HS-27A (cell line): ENCODE data around the gene CGRRF1.

Experiments used
- DNase-seq: peaks from one replicate; pipeline ENCODE4 v3.0.0-alpha.2; 2012; ENCODE audit warnings: low read depth, missing footprints

The CGRRF1 gene

DNA sequence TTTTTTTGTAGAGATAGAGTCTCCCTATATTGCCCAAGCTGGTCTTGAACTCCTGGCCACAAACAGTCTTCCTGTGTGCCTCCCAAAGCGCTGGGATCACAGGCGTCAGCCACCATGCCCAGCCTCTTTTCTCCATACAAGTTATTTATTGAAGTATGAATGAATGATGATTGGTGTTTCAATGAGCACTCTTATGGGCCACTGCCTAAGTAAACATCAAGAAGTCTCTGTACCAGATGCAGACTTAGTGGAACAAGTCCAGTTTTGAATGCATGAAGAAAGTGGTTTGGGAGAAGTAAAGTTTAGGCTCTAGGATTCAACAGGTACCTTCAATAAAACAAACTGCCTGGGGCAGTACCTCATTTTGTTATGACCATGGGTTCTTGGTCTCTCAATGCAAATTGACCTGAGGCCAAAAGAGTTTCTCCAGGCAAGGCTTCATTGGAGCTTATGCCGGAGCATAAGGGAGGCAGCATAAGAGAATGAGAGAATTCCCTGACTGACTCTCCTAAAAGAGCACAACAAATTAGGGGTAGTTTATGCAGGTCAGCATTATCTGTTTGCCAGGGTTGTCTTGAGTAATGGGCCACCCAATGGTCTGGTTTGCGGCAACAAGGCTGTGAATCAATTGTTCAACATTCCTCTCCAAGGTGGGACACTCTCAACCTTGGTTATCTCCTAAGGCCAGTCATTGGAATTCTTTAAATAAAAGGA lies 19.8 kb upstream of the CGRRF1 start:
- DNase-seq: no peak

DNA sequence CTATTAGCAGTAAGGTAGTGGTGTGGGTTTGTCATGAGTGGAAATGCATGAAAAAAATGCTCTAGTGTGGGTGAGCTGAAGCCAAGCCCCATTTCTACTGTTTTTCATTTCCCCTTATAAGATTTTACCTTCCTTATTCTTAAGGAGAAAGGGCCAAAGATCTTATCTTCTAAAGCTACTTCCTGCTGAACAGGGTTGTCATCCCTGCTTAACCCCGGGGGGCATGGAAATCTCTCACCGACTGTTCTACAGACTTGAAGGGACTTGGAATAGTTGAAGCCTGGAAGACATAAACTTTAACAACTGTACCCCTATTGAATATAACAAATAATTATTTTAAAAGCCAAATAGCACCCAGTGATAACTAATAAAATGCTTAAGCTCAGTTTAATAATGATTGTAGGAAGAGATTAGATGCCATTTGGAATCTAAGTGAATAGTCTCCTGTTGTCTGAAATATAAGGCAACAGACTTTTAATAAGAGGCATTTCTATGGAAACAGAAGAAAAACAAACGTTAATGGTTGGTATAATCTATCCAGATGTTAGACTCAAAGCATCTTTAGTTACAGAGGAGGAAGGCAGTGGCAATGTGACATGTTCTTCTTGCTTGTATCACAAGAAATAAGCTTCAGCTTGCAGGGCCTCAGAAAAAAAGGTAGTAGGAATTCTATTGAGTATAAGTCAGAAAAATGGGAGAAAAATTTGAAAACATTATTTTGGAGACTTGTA lies 19.1 kb upstream of the CGRRF1 start:
- DNase-seq: no peak

DNA sequence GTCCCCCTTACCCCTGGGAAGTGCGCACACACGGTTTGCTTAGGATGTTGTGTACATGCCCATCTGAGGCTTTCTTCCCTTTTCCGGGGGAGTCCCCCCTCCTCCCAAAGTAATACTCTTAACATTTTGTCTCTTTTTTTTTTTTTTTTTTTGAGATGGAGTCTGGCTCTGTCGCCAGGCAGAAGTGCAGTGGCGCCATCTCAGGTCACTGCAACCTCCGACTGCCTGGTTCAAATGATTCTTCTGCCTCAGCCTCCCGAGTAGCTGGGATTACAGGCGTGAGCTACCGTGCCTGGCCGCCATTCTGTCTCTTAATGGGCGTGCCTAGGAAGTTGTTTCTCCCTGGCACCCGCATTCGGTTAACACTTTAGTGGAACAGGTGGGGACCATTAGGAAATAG lies 16.4 kb upstream of the CGRRF1 start:
- no peak for DNase-seq

DNA sequence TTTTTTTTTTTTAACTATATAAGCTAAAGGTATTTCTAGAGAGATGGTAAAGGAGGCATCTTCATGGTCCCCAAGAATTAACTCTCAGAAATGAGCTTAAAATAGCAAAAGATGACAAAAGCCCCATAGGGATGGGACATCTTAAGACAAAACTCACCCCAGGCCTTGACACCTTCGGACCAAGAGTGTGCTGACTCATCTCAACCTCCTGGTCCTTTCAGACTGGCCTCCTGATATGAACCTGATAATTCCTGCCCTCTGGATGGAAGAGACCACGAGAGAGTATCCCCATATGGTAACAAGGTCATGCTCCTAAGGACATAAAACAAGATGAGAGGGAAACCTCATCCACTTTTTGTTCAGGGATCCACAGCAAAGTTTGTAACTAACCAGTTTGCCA lies 12.5 kb upstream of the CGRRF1 start:
- DNase-seq: no peak

DNA sequence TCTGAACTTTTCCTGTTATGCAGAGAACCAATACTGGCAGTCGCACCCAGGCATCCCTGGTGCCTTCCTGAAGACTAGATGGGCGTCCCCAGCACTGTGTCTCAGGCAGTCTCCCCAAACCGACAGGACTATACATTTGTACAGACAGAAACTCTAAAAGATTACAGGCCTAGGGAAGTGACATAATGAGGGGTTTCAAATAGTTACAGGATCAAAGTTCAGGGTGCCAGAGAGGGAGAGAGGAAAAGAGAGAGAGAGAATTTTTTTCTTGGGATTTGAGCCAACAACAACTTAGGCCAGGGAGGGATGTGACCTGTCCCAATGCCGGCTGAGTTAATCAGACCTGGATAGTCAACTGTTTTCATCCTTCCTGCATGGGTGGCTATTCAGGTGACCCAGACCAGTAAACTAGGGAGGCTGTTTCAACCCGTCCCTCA lies 11.6 kb upstream of the CGRRF1 start:
- DNase-seq: no peak

DNA sequence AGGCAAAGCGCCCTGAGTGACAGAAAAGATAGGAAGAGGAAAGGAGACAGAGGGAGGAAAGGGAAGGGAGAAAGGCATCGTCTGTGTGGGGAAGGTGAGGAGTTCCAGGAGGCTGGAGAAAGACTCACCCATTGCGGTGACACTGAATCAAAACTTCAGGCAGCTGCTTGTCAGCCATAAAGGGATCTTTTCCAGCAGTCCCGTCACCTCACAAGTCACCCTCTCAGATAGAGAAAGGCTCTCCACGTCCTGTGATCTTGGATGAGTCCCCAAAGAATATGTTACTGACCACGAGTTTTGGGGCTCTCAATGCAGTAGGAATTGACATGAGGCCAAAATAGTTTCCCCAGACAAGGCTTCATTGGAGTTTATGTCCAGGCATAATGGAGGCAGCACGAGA lies 11.1 kb upstream of the CGRRF1 start:
- no peak for DNase-seq

DNA sequence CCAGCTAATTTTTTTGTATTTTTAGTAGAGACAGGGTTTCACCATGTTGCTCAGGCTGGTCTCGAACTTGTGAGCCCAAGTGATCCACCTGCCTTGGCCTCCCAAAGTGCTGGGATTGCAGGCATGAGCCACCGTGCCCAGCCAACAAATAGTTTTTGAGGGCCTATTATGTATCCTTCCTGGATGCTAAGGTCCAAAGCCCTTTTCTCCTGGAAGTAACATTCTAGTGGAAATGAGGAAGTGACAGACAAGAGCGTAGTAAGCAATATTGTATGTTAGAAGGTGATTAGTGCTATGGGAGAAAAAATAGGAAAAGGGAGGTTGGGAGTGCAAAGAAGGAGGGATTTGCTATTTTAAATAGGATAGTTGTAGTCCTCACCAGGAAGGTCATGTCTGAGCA lies 9.0 kb upstream of the CGRRF1 start:
- no peak for DNase-seq

DNA sequence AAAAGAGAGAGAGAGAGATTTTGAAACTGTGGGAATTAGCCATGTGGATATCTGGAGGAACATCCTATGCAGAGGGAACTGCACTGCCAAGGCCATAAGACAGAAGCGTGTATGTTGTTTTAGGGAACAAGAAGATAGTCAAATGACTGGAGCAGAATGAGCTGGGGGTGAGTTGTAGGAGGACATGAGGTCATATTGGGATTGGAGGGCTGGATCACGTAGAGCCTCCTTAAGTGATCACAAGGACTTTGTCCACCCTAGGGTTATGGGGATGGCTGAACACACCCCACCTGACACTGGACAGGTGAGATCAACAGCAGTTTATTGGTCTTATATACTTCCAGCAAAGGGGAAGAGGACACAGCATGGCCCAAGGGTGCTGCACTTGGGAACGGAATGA lies 8.2 kb upstream of the CGRRF1 start:
- DNase-seq: no peak

DNA sequence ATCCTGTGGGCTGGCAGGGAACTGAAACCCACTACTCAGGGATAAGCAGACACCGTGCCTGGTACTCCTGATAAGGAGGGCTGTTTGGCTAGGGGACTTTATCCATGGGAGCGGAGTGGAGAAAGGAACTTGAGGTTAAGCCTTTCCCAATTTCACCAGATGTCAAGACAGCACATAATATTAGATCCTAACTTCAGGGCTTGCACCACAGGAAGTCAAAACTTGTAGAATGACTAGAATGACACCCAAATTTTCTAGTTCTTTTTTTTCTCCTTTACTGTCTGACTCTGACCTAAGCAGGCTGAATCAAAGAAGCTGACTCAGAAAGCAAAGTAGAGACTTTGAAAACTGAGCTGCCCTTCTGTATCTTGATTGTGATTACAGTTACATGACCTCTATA lies 7.1 kb upstream of the CGRRF1 start:
- DNase-seq: no peak

DNA sequence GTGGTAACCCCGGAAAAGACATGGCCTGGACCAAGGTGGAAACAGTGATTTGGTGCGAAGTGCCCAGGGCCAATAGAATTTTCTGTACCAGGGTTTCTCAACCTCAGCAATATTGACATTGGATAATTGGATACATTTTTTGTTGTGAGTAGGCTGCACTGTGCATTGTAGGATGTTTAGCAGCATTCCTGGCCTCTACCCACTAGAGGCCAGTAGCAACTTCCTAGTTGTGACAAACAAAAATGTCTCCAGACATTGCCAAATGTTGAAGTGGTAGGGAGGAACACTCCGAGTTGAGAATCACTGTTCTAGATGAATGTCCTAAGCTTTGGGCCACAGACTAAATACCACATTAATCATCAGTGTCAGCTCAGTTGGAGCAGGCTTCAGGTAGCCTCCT lies 6.2 kb upstream of the CGRRF1 start:
- no peak for DNase-seq

DNA sequence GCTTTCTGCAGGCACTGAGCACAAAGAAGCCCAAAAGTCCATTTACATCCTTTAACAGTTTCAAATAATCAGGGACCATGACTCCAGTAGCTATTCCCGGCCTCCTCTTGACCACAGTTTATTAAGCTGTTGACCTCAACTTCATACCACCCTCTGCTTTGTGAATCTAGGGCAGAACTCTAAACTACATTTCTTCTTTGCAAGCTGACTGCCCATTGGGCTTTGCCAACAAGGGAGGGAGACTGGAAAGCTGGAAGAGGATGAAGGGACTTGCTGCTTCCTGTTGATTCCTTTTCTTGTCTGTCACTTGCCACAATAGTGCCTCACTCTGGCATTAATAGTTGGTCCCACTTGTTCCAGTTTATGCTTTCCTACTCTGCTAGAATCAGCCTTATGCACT lies 2.7 kb downstream of the CGRRF1 start:
- DNase-seq: no peak

DNA sequence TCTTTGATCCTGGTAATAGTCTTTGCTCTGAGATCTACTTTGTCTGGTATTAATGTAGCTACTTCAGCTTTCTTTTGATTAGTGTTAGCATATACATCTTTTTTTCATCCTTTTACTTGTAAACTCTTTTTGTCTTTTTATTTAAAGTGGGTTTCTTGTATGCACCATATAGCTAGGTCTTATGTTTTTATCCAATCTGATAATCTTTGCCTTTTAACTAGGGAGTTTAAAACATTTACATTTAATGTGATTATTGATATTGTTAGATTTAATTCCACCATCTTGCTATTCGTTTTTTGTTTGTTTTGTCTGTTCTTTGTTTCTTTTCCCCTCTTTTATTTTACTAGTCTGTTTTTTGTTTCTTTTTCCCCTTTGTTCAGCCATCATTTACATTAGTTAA lies 6.0 kb downstream of the CGRRF1 start:
- DNase-seq: no peak

DNA sequence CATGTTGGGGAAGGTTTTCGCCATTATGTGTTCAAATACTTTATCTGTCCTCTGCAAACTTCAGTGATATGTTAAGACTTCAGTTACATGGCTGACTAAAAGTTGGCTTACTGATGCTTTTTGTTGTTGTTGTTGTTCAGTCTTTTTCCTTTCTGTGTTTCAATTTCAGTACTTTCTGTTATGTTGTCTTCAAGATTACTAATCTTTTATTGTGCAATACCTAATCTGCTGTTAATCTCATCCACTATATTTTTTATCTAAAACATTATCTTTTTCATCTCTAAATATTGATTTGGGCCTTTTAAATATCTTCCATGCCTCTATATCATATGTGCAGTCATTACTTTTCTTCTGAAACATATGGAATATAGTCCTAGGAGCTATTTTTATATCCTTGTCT lies 7.0 kb downstream of the CGRRF1 start:
- DNase-seq: no peak

DNA sequence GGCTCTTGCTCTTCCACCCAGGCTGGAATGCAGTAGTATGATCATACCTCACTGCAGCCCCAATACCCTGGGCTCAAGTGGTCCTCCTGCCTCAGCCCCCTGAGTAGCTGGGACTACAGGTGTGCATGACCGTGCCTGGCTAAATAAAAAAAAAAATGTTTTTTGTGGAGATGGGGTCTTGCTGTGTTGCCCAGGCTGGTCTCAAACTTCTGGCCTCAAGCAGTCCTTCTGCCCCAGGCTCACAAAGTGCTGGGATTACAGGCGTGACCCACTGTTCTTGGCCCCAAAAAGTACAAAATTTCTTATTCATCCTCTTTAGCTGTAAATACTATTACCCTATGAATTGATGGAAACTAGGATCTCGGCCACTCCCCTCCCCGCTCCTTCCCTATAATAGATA lies 14.7 kb downstream of the CGRRF1 start:
- no peak for DNase-seq

DNA sequence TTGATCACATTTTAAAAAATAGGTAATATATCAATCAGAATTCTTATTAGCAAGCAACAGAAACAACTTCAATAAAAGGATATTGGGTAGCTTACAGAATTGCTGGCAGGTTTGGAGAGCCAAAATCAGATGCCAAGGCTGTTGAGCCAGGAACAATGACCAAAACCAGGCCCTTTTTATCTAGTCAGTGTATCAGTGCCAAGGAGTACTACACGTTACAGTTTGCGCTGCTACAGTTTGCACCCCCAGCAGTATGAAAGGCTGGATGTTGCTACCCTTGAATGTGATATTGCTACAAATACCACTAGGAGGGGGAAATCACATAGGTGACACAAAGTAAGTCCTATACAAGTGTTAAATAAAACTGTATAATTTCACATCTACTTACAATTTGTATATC lies 19.3 kb downstream of the CGRRF1 start:
- no peak for DNase-seq

DNA sequence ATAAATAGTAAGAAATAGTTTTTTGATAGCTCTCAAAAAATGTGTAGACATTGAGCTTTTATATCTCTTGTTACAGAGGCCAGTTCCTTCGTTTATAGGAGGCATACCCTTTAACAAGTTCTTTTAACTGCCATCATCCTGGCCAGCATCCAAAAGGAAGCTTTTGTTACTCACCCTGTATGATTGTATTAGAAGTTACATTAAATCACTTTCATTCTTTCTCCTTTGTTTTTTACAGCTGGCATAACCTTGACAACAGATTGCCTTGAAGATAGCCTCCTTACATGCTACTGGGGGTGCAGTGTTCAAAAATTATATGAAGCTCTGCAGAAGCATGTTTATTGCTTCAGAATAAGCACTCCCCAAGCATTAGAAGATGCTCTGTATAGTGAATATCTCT lies 20.1 kb downstream of the CGRRF1 start:
- no peak for DNase-seq

DNA sequence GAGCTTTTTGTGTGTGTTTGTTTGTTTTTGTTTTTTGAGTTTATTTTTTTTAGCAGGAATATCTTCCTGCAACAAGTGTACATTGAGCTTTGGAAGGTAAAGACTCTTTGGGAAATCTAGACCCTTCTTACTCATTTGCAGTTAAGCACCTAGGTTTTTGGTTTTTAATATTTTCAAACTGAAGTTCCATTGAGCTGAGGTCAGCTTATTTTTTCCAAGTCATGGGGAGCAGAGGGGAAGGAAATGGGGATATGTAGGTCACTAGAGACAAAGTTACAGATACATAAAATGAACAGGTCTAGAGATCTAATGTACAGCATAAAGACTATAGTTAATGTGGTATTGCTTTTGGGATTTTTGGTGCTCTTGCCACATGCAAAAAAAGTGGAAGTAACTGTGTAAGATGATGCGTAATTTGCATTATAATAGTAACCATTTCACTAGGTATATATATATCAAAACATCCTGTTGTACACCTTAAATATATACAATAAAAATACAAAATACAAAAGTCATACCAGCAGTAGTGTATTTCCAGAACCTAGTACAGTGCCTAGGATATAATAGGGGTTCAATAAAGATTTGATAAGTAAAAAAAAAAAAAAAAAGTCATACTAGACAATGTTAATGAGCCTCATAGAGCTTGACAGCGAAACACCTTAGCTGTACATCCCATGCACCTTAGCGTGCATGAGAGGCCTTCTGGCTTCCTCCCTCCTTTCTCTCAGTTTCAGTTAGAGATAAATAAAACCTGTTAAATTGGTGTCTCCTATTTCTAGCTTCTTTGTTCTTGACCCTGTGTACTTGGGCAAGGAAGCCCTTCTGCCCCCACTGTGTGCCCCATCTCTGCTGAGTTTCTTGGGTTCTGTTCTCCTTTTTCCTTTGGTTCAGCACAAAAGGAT lies 22.7 kb downstream of the CGRRF1 start:
- no peak for DNase-seq

DNA sequence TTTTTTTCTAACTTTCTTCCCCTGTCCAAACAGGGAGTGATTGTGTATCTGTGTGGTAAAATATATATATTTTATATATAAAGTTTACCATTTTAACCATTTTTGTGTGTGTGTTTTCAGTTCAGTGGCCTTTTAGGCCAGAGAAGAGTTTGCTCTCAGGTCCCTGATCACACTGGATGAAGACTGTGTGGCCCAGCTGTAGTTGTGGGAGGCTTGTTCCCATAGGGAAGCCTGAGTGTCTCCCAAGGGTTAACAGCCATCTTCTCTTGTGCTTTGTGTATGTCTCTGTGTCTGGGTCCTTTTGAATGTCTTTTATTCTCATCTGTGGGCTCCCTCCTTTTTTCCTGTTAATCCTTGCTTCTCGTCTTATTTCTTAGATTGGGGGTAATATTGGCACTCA lies 23.4 kb downstream of the CGRRF1 start:
- no peak for DNase-seq

DNA sequence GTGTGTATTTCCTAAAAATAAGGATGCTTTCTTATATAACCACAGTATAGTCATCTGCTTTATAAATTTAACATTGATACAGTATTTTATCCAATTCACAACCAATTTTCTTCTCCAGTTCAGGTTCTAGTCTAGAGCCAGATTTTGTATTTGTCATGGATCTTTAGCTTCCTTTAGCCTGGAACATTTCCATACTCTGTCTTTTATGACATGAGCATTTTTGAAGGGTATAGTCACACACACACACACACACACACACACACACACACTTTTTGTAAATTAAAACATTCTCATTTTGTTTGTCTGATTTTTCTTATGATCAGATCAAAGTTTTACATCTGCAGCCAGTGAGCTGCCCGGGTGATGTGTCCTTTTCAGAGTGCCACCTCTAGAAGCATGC lies 25.4 kb downstream of the CGRRF1 start:
- no peak for DNase-seq

DNA sequence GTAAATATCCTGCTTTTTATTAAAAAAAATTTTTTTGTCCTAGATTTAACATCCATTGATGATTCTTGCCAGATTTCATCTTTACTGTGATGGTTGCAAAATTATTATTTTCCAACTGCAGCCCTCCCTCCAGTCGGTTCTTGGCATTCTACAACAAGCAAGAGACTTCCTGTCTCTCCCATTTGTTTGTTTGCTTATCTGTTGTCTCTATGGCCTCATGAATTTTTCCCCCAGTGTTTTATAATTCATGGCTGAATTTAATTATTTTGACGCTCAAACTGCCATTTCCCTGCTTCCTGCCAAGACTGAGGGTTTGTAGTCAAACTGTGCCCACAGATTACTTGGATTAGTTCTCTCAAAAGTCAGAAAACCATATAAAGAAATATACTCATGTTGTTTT lies 25.9 kb downstream of the CGRRF1 start:
- DNase-seq: no peak

DNA sequence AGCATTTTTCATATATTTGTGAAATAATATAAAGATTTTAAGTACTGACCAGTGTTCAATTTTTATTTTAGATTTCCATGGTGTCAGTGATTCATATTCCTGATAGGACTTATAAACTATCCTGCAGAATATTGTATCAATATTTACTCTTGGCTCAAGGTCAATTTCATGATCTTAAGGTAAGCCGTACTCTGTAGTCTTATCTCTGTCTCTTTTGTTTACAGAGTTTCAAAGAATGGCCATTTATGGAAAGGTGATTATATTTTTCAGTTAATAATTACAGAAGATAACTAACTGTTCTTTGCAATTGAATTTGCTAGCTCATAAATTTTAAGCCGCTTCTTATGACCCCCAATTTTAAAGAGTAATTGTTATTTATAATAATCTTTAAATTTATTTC lies 27.9 kb downstream of the CGRRF1 start:
- DNase-seq: no peak

DNA sequence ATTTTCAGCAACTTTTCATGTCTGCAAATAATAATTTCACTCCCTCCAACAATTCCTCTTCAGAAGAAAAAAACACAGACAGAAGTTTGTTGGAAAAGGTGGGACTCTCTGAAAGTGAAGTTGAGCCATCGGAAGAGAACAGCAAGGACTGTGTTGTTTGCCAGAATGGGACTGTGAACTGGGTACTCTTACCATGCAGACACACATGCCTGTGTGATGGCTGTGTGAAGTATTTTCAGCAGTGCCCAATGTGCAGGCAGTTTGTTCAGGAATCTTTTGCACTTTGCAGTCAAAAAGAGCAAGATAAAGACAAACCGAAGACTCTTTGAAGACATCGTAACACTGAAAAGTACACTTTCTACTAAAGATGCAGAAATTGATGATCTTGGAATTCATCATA lies 28.3 kb downstream of the CGRRF1 start:
- DNase-seq: no peak

DNA sequence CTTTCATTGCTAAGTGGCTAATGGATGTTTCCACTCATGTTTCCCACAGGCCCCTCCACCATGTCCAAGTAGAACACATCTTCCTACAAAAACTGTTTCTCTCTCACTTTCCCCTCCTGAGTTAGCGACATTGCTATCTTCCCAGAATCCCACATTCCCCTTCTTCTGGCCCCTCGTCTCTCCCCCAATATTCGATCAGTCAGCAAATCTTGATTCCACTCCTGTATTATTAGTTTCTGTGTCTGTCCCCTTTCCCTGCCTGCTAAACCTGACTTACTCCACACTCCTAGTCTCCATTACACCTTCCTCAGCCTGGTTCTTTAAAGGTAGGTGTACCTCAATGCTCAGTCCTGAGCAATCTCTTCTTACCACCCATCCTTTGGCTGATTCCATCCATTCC lies 37.9 kb downstream of the CGRRF1 start:
- DNase-seq: no peak
